Peyer's patch (tissue), 4 donors: ENCODE results near the gene RDH16. TPM values are rescaled to one million over a fixed set of nuclear protein-coding genes. Genes with fewer than 3 reads are reported as not detected.
A peak's percentile ranks its signal among the peaks of the same experiment; 100 is the strongest.

Source experiments
- DNase-seq, 3 donors: peaks; one replicate each; pipeline ENCODE4 v3.0.0-alpha.2; 2017 to 2019
- H3K27ac ChIP-seq, 4 donors: fragments of 200-600 bp; sonication (generic); one replicate each; pipeline ENCODE4 v1.5.1; 2016 to 2019
- H3K27me3 ChIP-seq, 2 donors: fragments of 200-600 bp; sonication (generic); one replicate each; pipeline ENCODE4 v1.5.1; 2019
- H3K36me3 ChIP-seq, 3 donors: fragments of 200-600 bp; sonication (generic); one replicate each; pipeline ENCODE4 v1.5.1; 2016 to 2019
- H3K4me1 ChIP-seq, 4 donors: fragments of 200-600 bp; sonication (generic); one replicate each; pipeline ENCODE4 v1.5.1; 2016 to 2019
- H3K4me3 ChIP-seq, 4 donors: fragments of 200-600 bp; sonication (generic); 1 replicate in 3 of 4; 2 replicates in 1 of 4; pipeline ENCODE4 v1.5.1; 2016 to 2019; ENCODE audit warnings: mild to moderate bottlenecking in 1 of 4
- H3K9me3 ChIP-seq, 4 donors: fragments of 200-600 bp; sonication (generic); one replicate each; pipeline ENCODE4 v1.5.1; 2016 to 2019; ENCODE audit warnings: mild to moderate bottlenecking in 1 of 4
- CTCF ChIP-seq, 6 experiments: fragments of 450-650 bp in 4 of 6; fragments of 200-600 bp in 2 of 6; sonication (generic) in 1 of 6; IDR thresholded peaks; one replicate each; pipeline ENCODE4 v1.5.1; 2017 to 2019; ENCODE audit warnings: antibody characterized with exemption in 6 of 6, mild to moderate bottlenecking in 3 of 6, moderate library complexity in 1 of 6
- POLR2A ChIP-seq, 2 donors: fragments of 450-650 bp; IDR thresholded peaks; one replicate each; pipeline ENCODE4 v1.5.1; 2017; ENCODE audit warnings: antibody characterized with exemption in 2 of 2, mild to moderate bottlenecking in 2 of 2, moderate library complexity in 2 of 2
- total RNA-seq, 4 donors: library from RNA; depleted of rRNA; stranded (reverse); fragments of >200 nt; gene quantifications; one replicate each; pipeline ENCODE4 v1.1.0, GENCODE V29; 2016

The RDH16 gene
- total RNA-seq, 4 donors from 2014 or later = 1.1 to 1.2 TPM; not detected in 2

- H3K9me3 ChIP-seq = no peaks in the 10 kb centered on the region
- no peak for DNase-seq
- TF ChIP-seq POLR2A (IDR thresholded peaks at IDR 0.05) (no peak), CTCF (IDR thresholded peaks at IDR 0.05) (no peak)
- H3K27me3 ChIP-seq = no peaks in the 10 kb centered on the region
- no peaks in the 10 kb centered on the region for H3K4me1 ChIP-seq
- H3K27ac ChIP-seq = no peak overlapping the region
- H3K4me3 ChIP-seq = no peak overlapping the region
- H3K36me3 ChIP-seq = no peaks in the 10 kb centered on the region
Measured at GRCh38 chr12:56932146-56932545, 25.3 kb downstream of the RDH16 start.

GRCh38 chr12:56931474-56931978 is 25.9 kb downstream of the RDH16 start:
- no peak for DNase-seq
- no peaks in the 10 kb centered on the region for H3K4me1 ChIP-seq
- H3K9me3 ChIP-seq = no peaks in the 10 kb centered on the region
- no peaks in the 10 kb centered on the region for H3K27me3 ChIP-seq
- H3K4me3 ChIP-seq = no peak overlapping the region
- H3K27ac ChIP-seq = peak overlapping the region in 1 of 4 donors; percentile 6
- TF ChIP-seq CTCF (IDR thresholded peaks at IDR 0.05) (no peak), POLR2A (IDR thresholded peaks at IDR 0.05) (no peak)
- no peaks in the 10 kb centered on the region for H3K36me3 ChIP-seq

- TF ChIP-seq CTCF (IDR thresholded peaks at IDR 0.05) (no peak), POLR2A (IDR thresholded peaks at IDR 0.05) (no peak)
Measured at GRCh38 chr12:56930241-56930640, 27.2 kb downstream of the RDH16 start.

GRCh38 chr12:56929780-56930179 is 27.6 kb downstream of the RDH16 start:
- H3K9me3 ChIP-seq = no peaks in the 10 kb centered on the region
- H3K4me3 ChIP-seq = no peak overlapping the region
- H3K27me3 ChIP-seq = no peaks in the 10 kb centered on the region
- no peak for DNase-seq
- H3K4me1 ChIP-seq = no peaks in the 10 kb centered on the region
- H3K27ac ChIP-seq = no peak overlapping the region
- no peaks in the 10 kb centered on the region for H3K36me3 ChIP-seq
- TF ChIP-seq POLR2A (IDR thresholded peaks at IDR 0.05) = no peak
- TF ChIP-seq CTCF (IDR thresholded peaks at IDR 0.05) = no peak

More at GRCh38 chr12:56930241-56930640, 27.2 kb downstream of the RDH16 start:
- no peak for DNase-seq
- H3K4me3 ChIP-seq = no peak overlapping the region
- no peak overlapping the region for H3K27ac ChIP-seq
- H3K9me3 ChIP-seq = no peaks in the 10 kb centered on the region
- H3K27me3 ChIP-seq = no peaks in the 10 kb centered on the region
- H3K4me1 ChIP-seq = no peaks in the 10 kb centered on the region
- no peaks in the 10 kb centered on the region for H3K36me3 ChIP-seq

GRCh38 chr12:56928262-56928661 is 29.1 kb downstream of the RDH16 start:
- DNase-seq = no peak
- Histone ChIP-seq H3K9me3 (no peaks in the 10 kb centered on the region), H3K27me3 (no peaks in the 10 kb centered on the region), H3K36me3 (no peaks in the 10 kb centered on the region), H3K27ac (no peak overlapping the region), H3K4me3 (no peak overlapping the region), H3K4me1 (no peaks in the 10 kb centered on the region)
- TF ChIP-seq CTCF (IDR thresholded peaks at IDR 0.05) = no peak
- no peak for TF ChIP-seq POLR2A (IDR thresholded peaks at IDR 0.05)

- no peak overlapping the region for H3K4me3 ChIP-seq
- no peaks in the 10 kb centered on the region for H3K9me3 ChIP-seq
- DNase-seq = no peak
- no peaks in the 10 kb centered on the region for H3K36me3 ChIP-seq
- TF ChIP-seq POLR2A (IDR thresholded peaks at IDR 0.05) = no peak
- no peak for TF ChIP-seq CTCF (IDR thresholded peaks at IDR 0.05)
- H3K27ac ChIP-seq = no peak overlapping the region
- no peaks in the 10 kb centered on the region for H3K27me3 ChIP-seq
- no peaks in the 10 kb centered on the region for H3K4me1 ChIP-seq
Measured at GRCh38 chr12:56927281-56927680, 30.1 kb downstream of the RDH16 start.
